Activated CD8-positive, alpha-beta memory T cell treated with anti-CD3 and anti-CD28 coated beads, Interleukin-2, amount 50 U/mL, for 24 hours (primary cell): Measurements from ENCODE around the gene PSAP.
"Not testable (repeated sequence)": the region's sequence is repeated elsewhere in the genome, so short reads cannot be mapped to it uniquely, and the experiment has no call there.

Source experiments
- DNase-seq: peaks from one replicate; pipeline ENCODE4 v3.0.0-alpha.2; 2020; ENCODE audit errors: extremely low read depth

Gene PSAP

GRCh38 chr10:71850743-71851464 is at the start of gene PSAP:
Gene PSAP, minus strand, starts transcription at chr10:71851251. Its CDS starts 30 bp downstream, at chr10:71851221.
- peak; percentile 98 for DNase-seq

- DNase-seq, result no peak
These were observed 49.6 kb upstream of the PSAP start for GRCh38 chr10:71900441-71901180.

GRCh38 chr10:71899665-71900412 is 48.8 kb upstream of the PSAP start:
- DNase-seq, result no peak

- DNase-seq, result not testable (repeated sequence)
These were observed 47.3 kb upstream of the PSAP start for GRCh38 chr10:71898346-71898745.

- no peak for DNase-seq
These were observed 42.9 kb upstream of the PSAP start for GRCh38 chr10:71893920-71894319.

GRCh38 chr10:71893258-71893815 is 42.3 kb upstream of the PSAP start:
- no peak for DNase-seq

GRCh38 chr10:71891437-71891836 is 40.4 kb upstream of the PSAP start:
- DNase-seq, result no peak

GRCh38 chr10:71889388-71889987 is 38.4 kb upstream of the PSAP start:
- DNase-seq, result no peak

GRCh38 chr10:71888623-71889387 is 37.8 kb upstream of the PSAP start:
- peak; percentile 20 for DNase-seq

- DNase-seq, result no peak
These were observed 37.2 kb upstream of the PSAP start for GRCh38 chr10:71888248-71888622.

GRCh38 chr10:71887743-71888142 is 36.7 kb upstream of the PSAP start:
- no peak for DNase-seq

GRCh38 chr10:71882813-71883659 is 32.0 kb upstream of the PSAP start:
- DNase-seq, result no peak

- DNase-seq, result no peak
These were observed 30.8 kb upstream of the PSAP start for GRCh38 chr10:71881647-71882355.

- DNase-seq, result not testable (repeated sequence)
These were observed 30.2 kb upstream of the PSAP start for GRCh38 chr10:71881307-71881624.

- DNase-seq, result no peak
These were observed 29.6 kb upstream of the PSAP start for GRCh38 chr10:71880425-71881306.

GRCh38 chr10:71878327-71879034 is 27.4 kb upstream of the PSAP start:
- no peak for DNase-seq

GRCh38 chr10:71877821-71878220 is 26.8 kb upstream of the PSAP start:
- DNase-seq, result no peak
